ENCODE data around the gene DDR2. TPM values are rescaled to one million over a fixed set of nuclear protein-coding genes. Genes with fewer than 3 reads are reported as not detected.
"Not testable (repeated sequence)": the region's sequence is repeated elsewhere in the genome, so short reads cannot be mapped to it uniquely, and the experiment has no call there.

The DDR2 gene
- total RNA-seq, result 26.9 TPM
- long read RNA-seq, partial matches to known transcripts, result 16 of 18 reads
- long read RNA-seq, other reads (novel, unspliced or antisense), result 0 of 18 reads

DNA sequence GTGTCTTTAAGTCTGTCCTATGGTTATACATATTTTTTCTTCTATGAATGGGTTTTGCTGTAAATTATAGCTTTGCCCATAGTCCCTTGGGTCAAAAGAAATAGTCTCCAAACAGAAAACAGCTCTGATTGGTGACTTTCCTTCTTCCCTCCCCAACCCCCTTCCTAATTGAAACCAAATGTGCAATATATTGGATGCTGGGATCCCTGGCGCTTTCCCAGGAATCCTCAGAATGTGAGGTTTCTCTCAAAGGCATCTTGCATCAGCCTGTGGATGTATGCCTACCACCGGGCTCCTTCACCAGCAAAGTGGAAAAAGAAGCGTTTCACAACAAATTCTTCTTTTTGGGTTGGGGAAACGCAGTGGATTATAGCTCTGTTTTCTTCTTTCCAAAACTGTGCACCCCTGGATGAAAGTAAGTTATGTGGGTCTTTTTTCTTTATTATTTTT lies at the start of gene DDR2:
TSS of gene DDR2 (plus strand) at position 248 of the 450 bp plus-strand sequence. CDS start 86,600 bp downstream, outside the sequence.
- TF ChIP-seq CTCF (IDR thresholded peaks at IDR 0.05; ENCODE audit: borderline replicate concordance), result no peak
- Histone ChIP-seq H3K4me1 (peaks cover 65% of the 10 kb centered on the region), H3K27ac (replicated peaks) (peak within 1 kb of the TSS; percentile 91), H3K36me3 (no peaks in the 10 kb centered on the region), H3K4me3 (peak within 1 kb of the TSS; percentile 70), H3K27me3 (ENCODE audit: low read depth) (no peaks in the 10 kb centered on the region), H3K9me3 (replicated peaks) (no peaks in the 10 kb centered on the region)
- peak; percentile 58 for DNase-seq
- intact Hi-C loops (cut with micrococcal nuclease), result no loop called here

GRCh38 chr1:162582901-162583300 lies 49.4 kb upstream of the DDR2 start:
- intact Hi-C loops (cut with micrococcal nuclease); H3K9me3 ChIP-seq (replicated peaks); DNase-seq; H3K4me3 ChIP-seq; H3K27ac ChIP-seq (replicated peaks); H3K27me3 ChIP-seq (ENCODE audit: low read depth): not testable (repeated sequence)
- peaks cover 76% of the 10 kb centered on the region for H3K36me3 ChIP-seq
- H3K4me1 ChIP-seq, result peaks cover 16% of the 10 kb centered on the region

DNA sequence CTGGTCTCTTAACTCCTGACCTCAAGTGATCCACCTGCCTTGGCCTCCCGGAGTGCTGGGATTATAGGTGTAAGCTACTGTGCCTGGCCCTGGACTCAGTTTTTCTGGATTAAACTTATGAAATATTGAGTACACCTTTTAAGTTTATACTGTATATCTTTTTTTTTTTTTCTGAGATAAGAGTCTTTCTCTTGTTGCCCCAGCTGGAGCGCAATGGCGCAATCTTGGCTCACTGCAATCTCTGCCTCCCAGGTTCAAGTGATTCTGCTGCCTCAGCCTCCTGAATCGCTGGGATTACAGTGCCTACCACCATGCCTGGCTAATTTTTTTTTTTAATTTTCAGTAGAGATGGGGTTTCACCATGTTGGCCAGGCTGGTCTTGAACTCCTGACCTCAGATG lies 47.2 kb upstream of the DDR2 start:
- H3K36me3 ChIP-seq, result peaks cover 70% of the 10 kb centered on the region
- H3K27me3 ChIP-seq (ENCODE audit: low read depth); H3K9me3 ChIP-seq (replicated peaks); H3K4me1 ChIP-seq; H3K27ac ChIP-seq (replicated peaks); DNase-seq; intact Hi-C loops (cut with micrococcal nuclease); H3K4me3 ChIP-seq: not testable (repeated sequence)

GRCh38 chr1:162587347-162587746 lies 44.9 kb upstream of the DDR2 start:
- intact Hi-C loops (cut with micrococcal nuclease), result no loop called here
- Histone ChIP-seq H3K36me3 (peaks cover 75% of the 10 kb centered on the region), H3K27ac (replicated peaks) (no peak overlapping the region)

DNA sequence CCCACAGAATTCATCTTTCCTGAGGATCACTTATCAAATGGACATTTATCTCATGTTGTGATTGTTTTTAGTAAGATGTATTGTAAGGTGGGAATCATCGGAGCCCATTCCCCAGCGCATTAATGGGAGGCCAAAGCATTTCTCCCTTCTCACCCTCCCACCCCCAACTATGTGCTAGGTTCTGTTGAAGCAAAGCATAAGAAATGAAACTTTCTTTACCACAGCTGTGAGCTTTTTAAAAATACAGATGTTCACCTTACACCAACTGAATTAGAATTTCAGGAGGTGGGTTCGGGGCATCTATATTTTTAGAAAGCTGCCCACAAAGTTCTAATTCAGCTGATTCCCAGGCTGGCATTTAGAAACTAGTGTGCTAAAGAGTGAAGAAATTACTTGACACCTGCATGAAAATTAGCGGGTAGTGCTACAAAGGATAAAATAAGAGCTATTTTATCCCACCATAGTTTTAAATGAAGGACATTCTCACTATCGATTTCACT lies 44.5 kb upstream of the DDR2 start:
- no peak overlapping the region for H3K27ac ChIP-seq (replicated peaks)
- no peak for DNase-seq
- no peaks in the 10 kb centered on the region for H3K9me3 ChIP-seq (replicated peaks)
- intact Hi-C loops (cut with micrococcal nuclease), result no loop called here
- no peak overlapping the region for H3K4me3 ChIP-seq
- H3K4me1 ChIP-seq, result no peaks in the 10 kb centered on the region
- no peaks in the 10 kb centered on the region for H3K27me3 ChIP-seq (ENCODE audit: low read depth)
- H3K36me3 ChIP-seq, result peaks cover 78% of the 10 kb centered on the region
- no peak for TF ChIP-seq CTCF (IDR thresholded peaks at IDR 0.05; ENCODE audit: borderline replicate concordance)

More at GRCh38 chr1:162587347-162587746, 44.9 kb upstream of the DDR2 start:
- Histone ChIP-seq H3K4me1 (no peaks in the 10 kb centered on the region), H3K4me3 (no peak overlapping the region), H3K27me3 (ENCODE audit: low read depth) (no peaks in the 10 kb centered on the region), H3K9me3 (replicated peaks) (no peaks in the 10 kb centered on the region)
- no peak for DNase-seq
- TF ChIP-seq CTCF (IDR thresholded peaks at IDR 0.05; ENCODE audit: borderline replicate concordance), result no peak

GRCh38 chr1:162590101-162590500 lies 42.2 kb upstream of the DDR2 start:
- Histone ChIP-seq H3K36me3 (peaks cover 90% of the 10 kb centered on the region), H3K27ac (replicated peaks) (no peak overlapping the region), H3K9me3 (replicated peaks) (no peaks in the 10 kb centered on the region), H3K4me3 (no peak overlapping the region), H3K27me3 (ENCODE audit: low read depth) (no peaks in the 10 kb centered on the region), H3K4me1 (no peaks in the 10 kb centered on the region)
- no peak for DNase-seq
- no peak for TF ChIP-seq CTCF (IDR thresholded peaks at IDR 0.05; ENCODE audit: borderline replicate concordance)
- intact Hi-C loops (cut with micrococcal nuclease), result no loop called here
